K562 (cell line): ENCODE data around the gene PARP1.

Experiments used
- CTCF ChIP-seq, 3 experiments: IDR thresholded peaks in 2 of 3; conservative IDR thresholded peaks in 1 of 3; 2 replicates each; pipeline ENCODE4 v1.5.1; 2011 to 2012; ENCODE audit warnings: low read length in 3 of 3, mild to moderate bottlenecking in 3 of 3, control low read depth in 2 of 3, improper control_type of control experiment in 1 of 3, inconsistent platforms in 1 of 3, low read depth in 1 of 3, mixed read lengths in 1 of 3, moderate library complexity in 1 of 3; ENCODE audit not compliant: insufficient read depth in 2 of 3
- MLX ChIP-seq, 2 experiments: fragments of 450-650 bp in 1 of 2; sonication (generic) in 1 of 2; formaldehyde crosslinking; conservative IDR thresholded peaks; 2 replicates each; pipeline versions ENCODE4 v1.4.0 to v1.8.1; 2020 to 2022; ENCODE audit warnings: mild to moderate bottlenecking in 1 of 2, missing genetic modification reagents in 1 of 2
- POLR2A ChIP-seq: fragments of 450-650 bp; conservative IDR thresholded peaks from 2 replicates; pipeline ENCODE4 v1.6.1; 2016
- PRDM10 ChIP-seq: fragments of 450-650 bp; IDR thresholded peaks from 2 replicates; pipeline ENCODE4 v1.6.1; 2018; ENCODE audit not compliant: partially characterized antibody
- REST ChIP-seq, 2 experiments: fragments of 450-650 bp; formaldehyde crosslinking in 1 of 2; IDR thresholded peaks; 2 replicates each; pipeline versions ENCODE4 v1.4.0 to v1.6.1; 2014 to 2020; ENCODE audit warnings: mild to moderate bottlenecking in 2 of 2, borderline replicate concordance in 1 of 2, low read depth in 1 of 2
- SFPQ ChIP-seq: fragments of 200-400 bp; formaldehyde crosslinking; IDR thresholded peaks from 2 replicates; pipeline ENCODE4 v1.6.1; 2017; ENCODE audit warnings: mild to moderate bottlenecking, low read depth, low read length, moderate library complexity
- TAF7 ChIP-seq: fragments of 450-650 bp; IDR thresholded peaks from 2 replicates; pipeline ENCODE4 v1.6.1; 2016; ENCODE audit warnings: missing genetic modification characterization, missing compliant biosample characterization
- ZNF583 ChIP-seq: fragments of 250-450 bp; sonication (Bioruptor Pico); IDR thresholded peaks from 2 replicates; pipeline ENCODE4 v1.4.0; 2020

GRCh38 chr1:226384717-226385116, 23.2 kb downstream of the PARP1 start:
- TF ChIP-seq POLR2A: no peak
- TF ChIP-seq TAF7 (tag): no peak
- TF ChIP-seq CTCF (IDR thresholded peaks at IDR 0.05 in 2 of 3, conservative IDR thresholded peaks at IDR 0.05 in 1 of 3; ENCODE audit: insufficient read depth in 2 of 3, low read depth in 1 of 3, low read length in 3 of 3): no peak
- no peak for TF ChIP-seq ZNF583
- no peak for TF ChIP-seq PRDM10
- no peak for TF ChIP-seq SFPQ
- no peak for TF ChIP-seq REST (IDR thresholded peaks at IDR 0.05; ENCODE audit: borderline replicate concordance)
- TF ChIP-seq REST (CRISPR knock-in tag; IDR thresholded peaks at IDR 0.05; ENCODE audit: low read depth): no peak
- TF ChIP-seq MLX (CRISPR knock-in tag; conservative IDR thresholded peaks at IDR 0.05): no peak
